Measurements from ENCODE around the gene HOXA5.

Gene HOXA5

GRCh38 chr7:27170426-27171324 is 27.2 kb upstream of the HOXA5 start:
- peaks cover 45% of the 10 kb centered on the region for H3K4me1 ChIP-seq (ENCODE audit: control insufficient read depth, insufficient read depth, low read length, poor library complexity, severe bottlenecking)
- no peak overlapping the region for H3K27ac ChIP-seq (ENCODE audit: insufficient read depth, low read length, poor library complexity, severe bottlenecking)
- no peaks in the 10 kb centered on the region for H3K36me3 ChIP-seq (ENCODE audit: control insufficient read depth, insufficient read depth, low read length)
- no peaks in the 10 kb centered on the region for H3K9me3 ChIP-seq (ENCODE audit: control insufficient read depth, low read length)
- no peak overlapping the region for H3K4me3 ChIP-seq (ENCODE audit: insufficient read depth, low read depth, low read length, poor library complexity, severe bottlenecking)
- peaks cover 100% of the 10 kb centered on the region for H3K27me3 ChIP-seq (replicated peaks; ENCODE audit: control insufficient read depth, insufficient read depth, low read length, poor library complexity, severe bottlenecking)
- DNase-seq, result no peak

GRCh38 chr7:27169658-27170425 is 26.4 kb upstream of the HOXA5 start:
- Histone ChIP-seq H3K4me3 (ENCODE audit: insufficient read depth, low read depth, low read length, poor library complexity, severe bottlenecking) (no peak overlapping the region), H3K27me3 (replicated peaks; ENCODE audit: control insufficient read depth, insufficient read depth, low read length, poor library complexity, severe bottlenecking) (peaks cover 100% of the 10 kb centered on the region), H3K36me3 (ENCODE audit: control insufficient read depth, insufficient read depth, low read length) (no peaks in the 10 kb centered on the region), H3K4me1 (ENCODE audit: control insufficient read depth, insufficient read depth, low read length, poor library complexity, severe bottlenecking) (peaks cover 53% of the 10 kb centered on the region), H3K27ac (ENCODE audit: insufficient read depth, low read length, poor library complexity, severe bottlenecking) (no peak overlapping the region), H3K9me3 (ENCODE audit: control insufficient read depth, low read length) (no peaks in the 10 kb centered on the region)
- DNase-seq, result no peak

- Histone ChIP-seq H3K27ac (ENCODE audit: insufficient read depth, low read length, poor library complexity, severe bottlenecking) (no peak overlapping the region), H3K36me3 (ENCODE audit: control insufficient read depth, insufficient read depth, low read length) (no peaks in the 10 kb centered on the region), H3K4me1 (ENCODE audit: control insufficient read depth, insufficient read depth, low read length, poor library complexity, severe bottlenecking) (peaks cover 47% of the 10 kb centered on the region), H3K9me3 (ENCODE audit: control insufficient read depth, low read length) (no peaks in the 10 kb centered on the region), H3K27me3 (replicated peaks; ENCODE audit: control insufficient read depth, insufficient read depth, low read length, poor library complexity, severe bottlenecking) (peaks cover 100% of the 10 kb centered on the region), H3K4me3 (ENCODE audit: insufficient read depth, low read depth, low read length, poor library complexity, severe bottlenecking) (no peak overlapping the region)
- DNase-seq, result no peak
Measured at GRCh38 chr7:27168265-27168947, 24.9 kb upstream of the HOXA5 start.

- Histone ChIP-seq H3K4me3 (ENCODE audit: insufficient read depth, low read depth, low read length, poor library complexity, severe bottlenecking) (no peak overlapping the region), H3K9me3 (ENCODE audit: control insufficient read depth, low read length) (no peaks in the 10 kb centered on the region), H3K27ac (ENCODE audit: insufficient read depth, low read length, poor library complexity, severe bottlenecking) (no peak overlapping the region), H3K36me3 (ENCODE audit: control insufficient read depth, insufficient read depth, low read length) (no peaks in the 10 kb centered on the region), H3K27me3 (replicated peaks; ENCODE audit: control insufficient read depth, insufficient read depth, low read length, poor library complexity, severe bottlenecking) (peaks cover 97% of the 10 kb centered on the region), H3K4me1 (ENCODE audit: control insufficient read depth, insufficient read depth, low read length, poor library complexity, severe bottlenecking) (peaks cover 42% of the 10 kb centered on the region)
- no peak for DNase-seq
Measured at GRCh38 chr7:27167916-27168264, 24.4 kb upstream of the HOXA5 start.

GRCh38 chr7:27166531-27167505 is 23.3 kb upstream of the HOXA5 start:
- DNase-seq, result no peak
- H3K27me3 ChIP-seq (replicated peaks; ENCODE audit: control insufficient read depth, insufficient read depth, low read length, poor library complexity, severe bottlenecking), result peaks cover 93% of the 10 kb centered on the region
- H3K27ac ChIP-seq (ENCODE audit: insufficient read depth, low read length, poor library complexity, severe bottlenecking), result no peak overlapping the region
- peaks cover 36% of the 10 kb centered on the region for H3K4me1 ChIP-seq (ENCODE audit: control insufficient read depth, insufficient read depth, low read length, poor library complexity, severe bottlenecking)
- H3K36me3 ChIP-seq (ENCODE audit: control insufficient read depth, insufficient read depth, low read length), result no peaks in the 10 kb centered on the region
- no peak overlapping the region for H3K4me3 ChIP-seq (ENCODE audit: insufficient read depth, low read depth, low read length, poor library complexity, severe bottlenecking)
- no peaks in the 10 kb centered on the region for H3K9me3 ChIP-seq (ENCODE audit: control insufficient read depth, low read length)

GRCh38 chr7:27165996-27166530 is 22.6 kb upstream of the HOXA5 start:
- H3K4me3 ChIP-seq (ENCODE audit: insufficient read depth, low read depth, low read length, poor library complexity, severe bottlenecking), result no peak overlapping the region
- no peaks in the 10 kb centered on the region for H3K9me3 ChIP-seq (ENCODE audit: control insufficient read depth, low read length)
- no peaks in the 10 kb centered on the region for H3K36me3 ChIP-seq (ENCODE audit: control insufficient read depth, insufficient read depth, low read length)
- peaks cover 87% of the 10 kb centered on the region for H3K27me3 ChIP-seq (replicated peaks; ENCODE audit: control insufficient read depth, insufficient read depth, low read length, poor library complexity, severe bottlenecking)
- H3K27ac ChIP-seq (ENCODE audit: insufficient read depth, low read length, poor library complexity, severe bottlenecking), result no peak overlapping the region
- peaks cover 40% of the 10 kb centered on the region for H3K4me1 ChIP-seq (ENCODE audit: control insufficient read depth, insufficient read depth, low read length, poor library complexity, severe bottlenecking)
- no peak for DNase-seq

GRCh38 chr7:27165089-27165995 is 21.9 kb upstream of the HOXA5 start, which contains the start of gene HOXA9:
HOXA9 (minus strand) TSS chr7:27165537; CDS start chr7:27165457, 80 bp downstream.
- no peaks in the 10 kb centered on the region for H3K36me3 ChIP-seq (ENCODE audit: control insufficient read depth, insufficient read depth, low read length)
- DNase-seq, result no peak

GRCh38 chr7:27164367-27165088 is 21.0 kb upstream of the HOXA5 start:
- Histone ChIP-seq H3K36me3 (ENCODE audit: control insufficient read depth, insufficient read depth, low read length) (no peaks in the 10 kb centered on the region), H3K4me3 (ENCODE audit: insufficient read depth, low read depth, low read length, poor library complexity, severe bottlenecking) (no peak overlapping the region), H3K27ac (ENCODE audit: insufficient read depth, low read length, poor library complexity, severe bottlenecking) (no peak overlapping the region), H3K27me3 (replicated peaks; ENCODE audit: control insufficient read depth, insufficient read depth, low read length, poor library complexity, severe bottlenecking) (peaks cover 86% of the 10 kb centered on the region), H3K9me3 (ENCODE audit: control insufficient read depth, low read length) (no peaks in the 10 kb centered on the region), H3K4me1 (ENCODE audit: control insufficient read depth, insufficient read depth, low read length, poor library complexity, severe bottlenecking) (peaks cover 44% of the 10 kb centered on the region)
- no peak for DNase-seq

More at GRCh38 chr7:27165089-27165995, 21.9 kb upstream of the HOXA5 start, which contains the start of gene HOXA9:
- Histone ChIP-seq H3K4me3 (ENCODE audit: insufficient read depth, low read depth, low read length, poor library complexity, severe bottlenecking) (no peak within 1 kb of the TSS), H3K27ac (ENCODE audit: insufficient read depth, low read length, poor library complexity, severe bottlenecking) (no peak within 1 kb of the TSS), H3K27me3 (replicated peaks; ENCODE audit: control insufficient read depth, insufficient read depth, low read length, poor library complexity, severe bottlenecking) (peaks cover 86% of the 10 kb centered on the region), H3K9me3 (ENCODE audit: control insufficient read depth, low read length) (no peaks in the 10 kb centered on the region), H3K4me1 (ENCODE audit: control insufficient read depth, insufficient read depth, low read length, poor library complexity, severe bottlenecking) (peaks cover 46% of the 10 kb centered on the region)
